DMS79 treated with DMSO at 0.1 percent for 48 hours (cell line): ENCODE results near the gene ZNF70.
A peak's percentile ranks its signal among the peaks of the same experiment; 100 is the strongest.

ENCODE experiments used
- DNase-seq: peaks from one replicate; lab custom pipeline; 2025; lab: John Stamatoyannopoulos, UW

Gene ZNF70

DNA sequence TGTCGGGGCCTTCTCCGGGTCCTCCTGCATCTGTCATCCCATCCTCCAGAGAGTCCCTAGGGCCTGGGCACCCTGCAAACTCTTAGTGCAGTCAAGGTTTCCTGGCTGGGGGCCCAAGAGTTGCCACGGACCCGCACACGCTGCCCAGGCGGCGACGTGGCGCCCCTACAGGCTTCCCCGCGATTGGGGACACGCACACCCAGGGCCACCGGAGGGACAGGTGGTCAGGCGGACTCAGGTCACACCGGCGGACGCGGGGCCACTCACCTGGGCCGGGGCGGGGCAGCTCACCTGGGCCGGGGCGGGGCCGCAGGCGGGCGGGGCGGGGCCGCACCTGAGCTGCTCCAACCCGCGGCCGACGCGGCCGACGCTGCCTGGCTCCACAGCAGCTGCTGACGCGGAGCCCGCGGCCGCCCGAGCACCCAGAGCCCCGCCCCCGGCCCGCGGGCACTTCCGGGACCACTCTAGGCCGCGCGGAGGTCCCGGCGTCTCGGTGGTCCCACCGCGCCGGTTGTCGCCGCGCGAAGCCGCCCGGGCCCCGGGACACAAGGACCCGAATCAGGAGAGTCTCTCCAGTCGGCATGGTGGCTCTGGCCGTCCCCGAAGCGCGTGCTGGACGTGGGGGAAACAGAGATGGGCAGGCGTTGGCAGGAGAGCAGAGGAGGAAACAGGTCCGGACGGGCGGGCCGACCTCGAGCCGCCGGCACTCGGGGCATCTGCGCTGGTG lies at the start of gene ZNF70:
Gene ZNF70, minus strand, starts transcription at position 399 of the 727 bp plus-strand sequence. CDS start 5,972 bp downstream, outside the sequence.
- DNase-seq = peak; percentile 40

GRCh38 chr22:23796461-23796860 lies 45.5 kb upstream of the ZNF70 start:
- no peak for DNase-seq

GRCh38 chr22:23793326-23793725 lies 42.4 kb upstream of the ZNF70 start:
- DNase-seq = no peak

GRCh38 chr22:23791738-23792645 lies 41.1 kb upstream of the ZNF70 start:
- no peak for DNase-seq

DNA sequence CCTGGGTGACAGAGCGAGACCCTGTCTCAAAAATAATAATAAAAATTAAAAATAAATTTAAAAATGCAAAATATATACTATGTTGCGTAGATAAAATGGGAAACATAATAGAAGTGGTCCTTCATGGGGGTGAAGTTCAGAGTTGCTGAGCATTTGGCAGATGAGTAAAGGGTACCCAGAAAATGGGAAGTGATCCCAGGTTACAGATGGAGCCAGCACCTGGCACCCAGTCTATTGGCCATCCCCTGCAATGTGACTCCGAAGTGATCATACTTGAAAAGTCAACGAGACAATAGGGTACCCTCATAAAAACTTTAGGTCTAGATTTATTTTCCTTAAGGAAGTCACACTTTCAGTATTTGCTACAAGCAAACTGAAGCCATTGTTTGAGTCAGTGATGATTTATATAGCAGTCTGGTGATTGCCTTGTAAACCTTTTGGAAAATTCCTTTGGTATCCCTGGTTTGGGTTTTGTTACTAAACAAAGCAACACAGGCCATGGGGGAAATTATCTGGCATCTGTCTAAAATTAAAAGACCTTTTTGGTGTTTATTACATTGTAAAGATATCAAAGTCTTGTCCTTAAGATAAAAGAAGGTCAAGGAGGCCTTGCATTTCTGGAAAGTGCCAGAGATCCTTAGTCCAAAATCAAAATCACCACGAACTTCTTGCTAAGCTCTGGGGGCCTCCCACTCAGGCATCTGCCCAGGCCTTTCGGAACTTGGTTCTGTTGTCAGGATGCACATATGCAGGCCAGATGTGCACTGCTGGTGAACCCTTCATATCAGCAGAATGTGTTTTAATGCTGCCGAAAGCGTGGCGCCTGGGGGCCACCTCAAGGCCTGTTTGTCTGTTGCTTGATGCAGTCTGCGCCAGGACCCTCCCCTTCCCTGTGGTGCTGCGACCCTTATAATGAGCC lies 40.2 kb upstream of the ZNF70 start:
- no peak for DNase-seq

DNA sequence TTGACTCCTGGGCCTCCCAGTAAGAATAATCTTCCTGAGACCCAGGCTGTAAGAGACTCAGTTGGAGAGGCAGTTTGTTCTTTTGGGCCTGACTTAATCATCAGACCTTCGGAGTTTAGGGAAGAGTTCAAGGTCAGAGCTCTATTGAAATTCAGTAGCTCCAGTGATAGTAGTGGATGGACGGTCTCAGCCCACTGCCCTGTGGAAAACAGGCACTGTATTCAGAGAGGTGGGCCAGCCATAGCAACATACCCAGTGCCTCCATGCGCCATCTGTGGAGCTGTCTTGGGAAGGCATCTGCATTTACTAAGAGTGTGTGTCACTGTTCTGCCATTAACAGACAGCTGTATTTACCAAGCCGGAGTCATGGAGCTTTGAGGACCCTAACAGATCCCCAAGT lies 38.7 kb upstream of the ZNF70 start:
- no peak for DNase-seq

GRCh38 chr22:23789121-23789520 lies 38.2 kb upstream of the ZNF70 start:
- peak; percentile 1 for DNase-seq

DNA sequence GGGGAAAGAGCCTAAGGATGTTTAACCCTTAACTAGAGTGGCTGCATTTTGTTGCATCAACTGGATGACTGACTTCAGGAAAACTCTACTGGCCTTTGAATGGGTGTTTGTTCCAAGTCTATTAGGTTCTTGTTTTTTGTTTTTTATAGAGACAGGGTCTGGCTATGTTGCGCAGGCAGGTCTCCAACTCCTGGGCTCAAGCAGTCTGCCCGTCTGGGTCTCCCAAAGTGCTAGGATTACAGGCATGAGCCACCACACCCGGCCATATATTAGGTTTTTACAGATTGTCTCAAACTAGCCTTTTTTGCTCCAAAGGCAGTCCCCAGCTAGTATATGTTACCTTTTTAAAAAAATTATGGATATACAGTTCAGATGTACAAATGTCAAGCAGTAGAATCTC lies 37.0 kb upstream of the ZNF70 start:
- no peak for DNase-seq

GRCh38 chr22:23787600-23787896 lies 36.6 kb upstream of the ZNF70 start:
- DNase-seq = peak; percentile 42

DNA sequence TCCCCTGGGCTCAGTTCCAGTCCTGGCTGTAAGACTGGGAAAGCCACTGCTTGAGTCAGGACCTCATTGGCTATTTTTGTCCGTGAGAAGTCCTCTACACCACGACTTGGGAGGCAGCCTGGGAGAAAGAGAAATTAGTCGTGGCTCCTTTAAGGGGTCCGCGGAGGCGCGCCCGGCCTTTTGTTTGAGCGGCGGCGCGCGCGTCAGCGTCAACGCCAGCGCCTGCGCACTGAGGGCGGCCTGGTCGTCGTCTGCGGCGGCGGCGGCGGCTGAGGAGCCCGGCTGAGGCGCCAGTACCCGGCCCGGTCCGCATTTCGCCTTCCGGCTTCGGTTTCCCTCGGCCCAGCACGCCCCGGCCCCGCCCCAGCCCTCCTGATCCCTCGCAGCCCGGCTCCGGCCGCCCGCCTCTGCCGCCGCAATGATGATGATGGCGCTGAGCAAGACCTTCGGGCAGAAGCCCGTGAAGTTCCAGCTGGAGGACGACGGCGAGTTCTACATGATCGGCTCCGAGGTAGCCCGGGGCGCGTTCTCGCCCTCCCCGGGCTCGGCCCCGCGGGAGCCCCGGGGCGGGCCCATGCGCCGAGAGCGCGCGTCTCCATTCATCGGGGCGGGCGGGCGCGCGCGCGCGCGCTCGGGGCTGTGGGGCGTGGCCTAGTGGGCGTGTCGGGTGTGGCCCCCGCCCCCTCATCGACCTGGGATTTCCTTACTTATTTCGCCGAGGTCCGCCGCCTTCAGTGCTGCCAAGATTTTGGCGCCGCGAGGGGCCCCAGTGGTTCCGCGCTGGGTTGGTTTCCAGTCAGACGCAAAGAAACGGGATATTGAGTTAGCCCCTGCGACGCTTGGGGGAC lies 36.1 kb upstream of the ZNF70 start, which contains the start of gene SMARCB1:
Gene SMARCB1, plus strand, starts transcription at position 215 of the 848 bp plus-strand sequence. Its CDS starts 204 bp downstream, at position 419.
- DNase-seq = peak; percentile 53

- DNase-seq = no peak
Measured at GRCh38 chr22:23786261-23786710, 35.4 kb upstream of the ZNF70 start.

- no peak for DNase-seq
Measured at GRCh38 chr22:23784215-23784732, 33.4 kb upstream of the ZNF70 start.

- DNase-seq = no peak
Measured at GRCh38 chr22:23783265-23784150, 32.6 kb upstream of the ZNF70 start.

GRCh38 chr22:23782703-23783102 lies 31.8 kb upstream of the ZNF70 start:
- DNase-seq = no peak

DNA sequence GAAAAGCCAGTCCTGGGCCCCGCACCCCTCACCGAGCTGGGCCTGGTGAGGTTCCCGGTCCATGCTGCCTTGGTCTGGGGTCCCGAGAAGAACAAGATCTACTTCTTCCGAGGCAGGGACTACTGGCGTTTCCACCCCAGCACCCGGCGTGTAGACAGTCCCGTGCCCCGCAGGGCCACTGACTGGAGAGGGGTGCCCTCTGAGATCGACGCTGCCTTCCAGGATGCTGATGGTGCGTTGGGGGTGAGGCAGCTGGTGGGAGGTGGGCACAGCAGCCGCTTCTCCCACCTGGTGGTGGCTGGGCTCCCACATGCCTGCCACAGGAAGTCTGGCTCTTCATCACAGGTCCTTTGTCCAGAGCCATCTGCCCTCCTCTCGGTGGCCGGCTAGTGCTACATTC lies 31.3 kb upstream of the ZNF70 start:
- DNase-seq = no peak

DNA sequence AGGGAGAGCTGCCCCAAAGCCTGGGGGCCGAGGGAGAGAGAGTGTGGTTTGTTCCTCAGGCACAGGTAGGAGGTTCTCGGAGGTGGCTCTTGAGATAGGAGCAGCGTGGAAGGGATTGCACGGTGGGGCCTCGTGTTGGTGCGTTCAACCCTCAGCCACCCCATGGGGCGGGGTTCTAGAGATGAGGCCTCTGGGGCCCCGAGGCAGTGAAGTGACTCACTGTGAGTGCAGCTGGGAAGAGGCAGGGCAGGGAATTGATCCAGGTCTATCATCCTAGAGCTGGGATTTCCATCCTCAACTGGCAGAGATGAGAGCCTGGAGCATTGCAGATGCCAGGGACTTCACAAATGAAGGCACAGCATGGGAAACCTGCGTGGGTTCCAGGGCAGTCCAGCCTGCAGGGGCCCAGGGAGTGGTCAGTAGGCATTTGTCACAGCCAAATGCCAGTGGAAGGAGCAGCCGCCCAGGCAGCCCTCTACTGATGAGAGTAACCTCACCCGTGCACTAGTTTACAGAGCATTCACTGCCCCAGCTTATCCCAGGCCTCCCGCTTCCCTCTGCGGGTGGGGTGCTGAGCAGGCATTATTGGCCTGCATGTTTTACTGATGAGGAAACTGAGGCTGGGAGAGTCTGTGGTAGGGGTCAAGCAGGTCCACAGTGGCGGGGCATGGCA lies 30.7 kb upstream of the ZNF70 start:
- no peak for DNase-seq

DNA sequence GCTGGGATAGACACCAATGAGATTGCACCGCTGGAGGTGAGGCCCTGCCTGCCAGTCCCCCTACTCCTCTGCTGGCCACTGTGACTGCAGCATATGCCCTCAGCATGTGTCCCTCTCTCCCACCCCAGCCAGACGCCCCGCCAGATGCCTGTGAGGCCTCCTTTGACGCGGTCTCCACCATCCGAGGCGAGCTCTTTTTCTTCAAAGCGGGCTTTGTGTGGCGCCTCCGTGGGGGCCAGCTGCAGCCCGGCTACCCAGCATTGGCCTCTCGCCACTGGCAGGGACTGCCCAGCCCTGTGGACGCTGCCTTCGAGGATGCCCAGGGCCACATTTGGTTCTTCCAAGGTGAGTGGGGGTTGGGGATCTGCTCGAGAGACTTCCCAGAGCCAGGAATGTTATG lies 30.2 kb upstream of the ZNF70 start:
- no peak for DNase-seq

GRCh38 chr22:23780146-23780748 lies 29.3 kb upstream of the ZNF70 start:
- DNase-seq = no peak

- DNase-seq = no peak
Measured at GRCh38 chr22:23779731-23780130, 28.8 kb upstream of the ZNF70 start.
